Eye (tissue), 1 donor: ENCODE data around the gene AIG1.

Source experiments
- DNase-seq: peaks from one replicate; pipeline ENCODE4 v3.0.0-alpha.2; 2015

Gene AIG1

DNA sequence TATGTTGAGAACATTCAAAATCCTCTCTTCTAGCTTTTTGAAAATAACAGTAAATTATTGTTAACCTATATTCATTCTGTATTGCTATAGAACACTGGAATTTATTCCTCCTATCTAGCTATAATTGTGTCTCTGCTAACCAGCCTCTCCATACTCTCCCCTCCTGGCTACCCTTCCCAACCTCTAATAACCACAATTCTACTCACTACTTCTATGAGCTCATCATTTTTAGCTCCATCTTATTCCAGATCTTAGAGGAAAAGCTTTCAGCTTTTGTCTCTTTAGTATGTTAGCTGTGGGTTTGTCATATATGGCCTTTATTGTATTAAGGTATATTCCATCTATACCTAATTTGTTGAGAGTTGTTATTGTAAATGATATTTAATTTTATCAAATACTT lies 108.8 kb downstream of the AIG1 start:
- DNase-seq: no peak

DNA sequence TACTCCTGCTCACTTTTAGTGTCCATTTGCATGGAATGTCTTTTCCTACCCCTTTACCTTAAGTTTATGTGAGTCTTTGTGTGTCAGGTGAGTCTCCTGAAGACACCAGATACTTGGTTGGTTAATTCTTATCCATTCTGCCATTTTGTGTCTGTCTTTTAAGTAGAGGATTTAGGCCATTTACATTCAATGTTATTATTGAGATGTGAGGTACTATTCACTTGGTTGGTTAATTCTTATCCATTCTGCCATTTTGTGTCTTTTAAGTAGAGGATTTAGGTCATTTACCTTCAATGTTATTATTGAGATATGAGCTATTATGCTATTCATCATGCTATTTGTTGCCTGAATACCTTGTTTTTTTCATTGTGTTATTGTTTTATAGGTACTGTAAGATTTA lies 113.8 kb downstream of the AIG1 start:
- DNase-seq: no peak

DNA sequence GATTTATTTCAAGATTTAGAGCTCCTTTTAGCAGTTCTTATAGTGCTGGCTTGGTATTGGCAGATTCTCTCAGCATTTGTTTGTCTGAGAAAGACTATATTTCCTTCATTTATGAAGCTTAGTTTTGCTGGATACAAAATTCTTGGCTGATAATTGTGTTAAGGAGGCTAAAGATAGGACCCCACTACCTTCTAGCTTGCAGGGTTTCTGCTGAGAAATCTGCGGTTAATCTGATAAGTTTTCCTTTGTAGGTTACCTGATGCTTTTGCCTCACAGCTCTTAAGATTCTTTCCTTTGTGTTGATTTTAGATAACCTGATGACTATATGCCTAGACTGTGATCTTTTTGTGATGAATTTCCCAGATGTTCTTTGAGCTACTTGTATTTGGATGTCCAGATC lies 114.3 kb downstream of the AIG1 start:
- no peak for DNase-seq

DNA sequence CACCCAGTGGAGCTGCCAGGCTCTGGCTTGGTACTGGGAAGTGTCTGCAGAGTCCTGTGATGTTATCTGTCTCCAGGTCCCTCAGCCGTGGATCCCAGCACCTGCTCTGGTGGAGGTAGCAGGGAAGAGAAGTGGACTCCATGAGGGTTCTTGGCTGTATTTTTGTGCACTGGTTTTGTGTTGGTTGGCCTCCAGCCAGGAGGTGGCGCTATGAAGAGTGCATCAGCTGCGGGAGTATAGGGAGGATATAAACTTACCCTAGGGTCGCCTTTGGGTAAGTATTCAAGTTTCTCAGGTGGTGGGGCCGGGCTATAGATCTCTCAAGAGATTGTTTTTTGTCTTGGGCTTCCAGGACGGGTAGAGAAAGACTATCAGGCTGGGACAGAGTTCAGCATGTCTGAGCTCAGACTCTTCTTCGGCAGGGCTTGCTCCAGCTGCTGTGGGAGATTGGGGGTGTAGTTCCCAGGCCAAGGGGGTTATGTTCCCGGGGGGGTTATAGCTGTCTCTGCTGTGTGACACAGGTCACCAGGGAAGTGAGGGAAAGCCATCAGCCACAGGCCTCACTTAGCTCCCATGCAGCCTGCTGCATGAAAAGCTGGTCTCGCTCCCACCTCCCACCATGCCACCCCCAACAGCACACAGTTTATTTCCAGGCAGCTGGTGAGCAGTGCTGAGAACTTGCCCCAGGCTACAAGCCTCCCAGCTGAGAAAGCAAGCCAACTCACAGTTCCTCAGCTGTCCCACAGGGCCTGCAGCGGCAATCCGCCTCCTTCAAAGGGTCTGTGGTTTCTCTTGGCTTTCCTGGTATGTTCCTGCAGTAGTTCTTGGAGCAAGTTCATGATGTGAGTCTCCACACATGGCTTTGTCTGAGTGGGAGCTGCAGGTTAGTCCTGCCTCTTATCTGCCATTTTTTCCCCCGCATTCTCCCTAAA lies 115.7 kb downstream of the AIG1 start:
- peak; percentile 23 for DNase-seq

DNA sequence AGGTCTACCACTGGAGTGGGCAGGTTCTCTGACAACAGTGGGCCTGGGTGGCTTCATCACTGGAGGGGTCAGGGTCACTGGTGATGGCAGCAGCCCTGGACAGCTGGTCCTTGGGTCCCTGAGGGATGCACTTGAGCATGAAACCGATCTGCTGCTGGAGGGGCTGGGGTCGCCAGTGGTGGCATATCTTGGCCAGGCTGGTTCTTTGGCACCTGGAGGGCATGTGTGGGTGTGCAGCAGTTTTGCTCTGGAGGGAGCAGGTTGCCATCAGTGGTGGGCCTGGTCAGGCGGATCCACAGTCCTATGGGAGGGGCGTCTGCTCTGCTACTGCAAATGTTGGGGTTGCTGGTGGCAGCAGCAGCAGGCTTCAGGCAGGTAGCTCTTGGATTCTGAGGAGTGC lies 117.0 kb downstream of the AIG1 start:
- no peak for DNase-seq

DNA sequence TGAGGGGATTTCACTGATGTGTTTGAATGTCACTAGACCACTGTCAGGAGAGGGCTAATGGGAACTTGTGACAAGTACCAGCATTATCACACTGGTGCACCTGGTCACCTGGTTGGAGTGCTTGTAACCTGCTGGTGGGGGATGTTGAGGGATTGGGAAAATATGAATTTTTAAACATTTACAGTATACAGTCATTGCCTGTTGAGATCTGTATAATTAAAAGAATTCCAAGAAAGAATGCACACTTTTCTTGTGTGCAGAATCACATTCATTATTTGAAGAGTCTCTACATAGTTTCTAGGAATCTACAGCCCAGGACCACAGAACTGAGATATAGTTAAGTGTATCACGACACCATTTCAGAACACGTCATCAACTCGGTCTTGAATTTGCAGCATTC lies 118.4 kb downstream of the AIG1 start:
- DNase-seq: no peak

DNA sequence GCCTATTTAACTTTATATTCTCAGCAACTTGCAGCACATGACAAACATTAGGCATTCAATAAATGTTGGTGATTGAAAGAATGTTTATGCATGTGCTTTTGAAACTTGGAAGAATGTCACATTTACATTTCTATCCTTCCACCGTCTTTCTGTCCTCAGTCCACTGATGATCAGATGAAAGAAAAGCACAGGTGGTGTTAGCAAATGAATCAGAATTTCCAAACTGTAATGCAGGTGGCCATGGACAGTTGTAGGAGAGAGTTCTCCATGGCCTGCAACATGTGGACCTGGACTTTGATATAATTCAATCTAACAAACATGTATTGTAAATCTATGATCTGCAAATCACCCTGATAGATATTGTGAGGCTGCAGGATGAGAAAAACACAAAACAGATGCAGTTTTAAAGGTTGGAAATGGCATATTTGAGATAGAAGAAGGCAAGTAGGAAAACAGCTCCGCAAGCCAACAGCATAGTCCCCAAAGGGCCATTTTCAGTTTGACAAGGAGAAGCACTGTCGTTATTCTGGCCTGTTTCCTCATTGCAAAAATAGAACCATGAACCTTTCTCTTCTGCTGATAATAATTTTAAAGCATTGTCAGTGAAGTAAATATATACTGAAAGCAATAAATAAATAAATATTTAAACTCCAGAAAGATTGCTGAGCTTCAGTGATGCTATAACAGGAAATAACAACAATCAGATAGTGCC lies 119.4 kb downstream of the AIG1 start:
- DNase-seq: no peak

DNA sequence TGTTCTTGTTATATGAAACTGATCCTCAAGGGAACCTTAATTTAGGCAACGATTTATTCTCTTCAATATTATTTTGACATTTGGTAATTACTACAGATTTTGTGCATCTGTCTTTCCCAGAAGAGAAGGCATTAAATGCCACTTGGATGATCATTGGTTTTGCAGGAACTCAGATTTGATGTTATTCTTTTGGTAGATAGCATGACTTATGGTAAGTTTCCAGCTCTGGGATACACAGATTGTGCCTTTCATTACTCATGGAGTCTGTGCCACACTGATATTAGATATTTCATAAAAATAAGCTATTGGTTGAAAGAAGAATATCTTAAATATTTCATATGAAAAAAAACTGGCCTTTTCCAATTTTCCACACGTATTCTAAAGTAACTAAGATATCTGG lies 120.1 kb downstream of the AIG1 start:
- DNase-seq: no peak

DNA sequence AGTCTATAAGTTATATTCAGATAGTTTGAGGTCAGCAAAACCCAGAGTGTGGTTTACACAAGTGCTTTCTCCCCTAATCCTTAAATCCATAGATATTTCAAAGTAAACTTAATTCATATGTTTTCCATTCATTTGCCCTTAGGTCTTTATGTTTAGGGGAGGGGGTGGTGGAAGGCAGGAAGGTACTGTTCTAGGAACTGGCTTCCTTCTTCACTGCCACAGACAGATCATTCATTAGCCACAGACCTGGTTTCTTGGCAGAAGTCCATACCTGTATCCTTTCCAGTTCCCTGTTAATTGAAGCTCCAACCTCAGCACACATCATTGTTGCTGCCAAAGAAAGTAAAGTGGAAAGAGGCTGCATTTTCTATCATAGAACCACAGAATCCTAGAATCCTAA lies 123.0 kb downstream of the AIG1 start:
- no peak for DNase-seq

DNA sequence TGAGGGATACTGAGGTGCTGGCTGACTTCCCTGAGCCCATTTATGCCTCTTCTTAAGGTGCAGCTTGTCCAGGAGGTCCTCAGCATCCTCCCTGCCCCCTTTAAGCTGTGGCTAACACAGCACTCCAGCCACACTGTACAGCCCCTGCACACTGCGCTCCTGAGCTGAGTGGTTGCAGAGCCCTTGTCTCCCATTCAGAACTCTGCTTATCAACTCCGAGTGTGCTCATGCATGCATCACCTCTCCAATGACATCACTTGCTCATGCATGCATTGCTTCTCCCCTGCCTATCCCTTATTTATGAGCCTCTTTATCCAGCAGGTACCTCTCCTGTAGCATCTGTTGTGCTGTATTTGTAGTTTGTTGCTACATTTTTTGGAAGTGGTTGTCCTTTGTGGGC lies 124.6 kb downstream of the AIG1 start:
- DNase-seq: no peak

DNA sequence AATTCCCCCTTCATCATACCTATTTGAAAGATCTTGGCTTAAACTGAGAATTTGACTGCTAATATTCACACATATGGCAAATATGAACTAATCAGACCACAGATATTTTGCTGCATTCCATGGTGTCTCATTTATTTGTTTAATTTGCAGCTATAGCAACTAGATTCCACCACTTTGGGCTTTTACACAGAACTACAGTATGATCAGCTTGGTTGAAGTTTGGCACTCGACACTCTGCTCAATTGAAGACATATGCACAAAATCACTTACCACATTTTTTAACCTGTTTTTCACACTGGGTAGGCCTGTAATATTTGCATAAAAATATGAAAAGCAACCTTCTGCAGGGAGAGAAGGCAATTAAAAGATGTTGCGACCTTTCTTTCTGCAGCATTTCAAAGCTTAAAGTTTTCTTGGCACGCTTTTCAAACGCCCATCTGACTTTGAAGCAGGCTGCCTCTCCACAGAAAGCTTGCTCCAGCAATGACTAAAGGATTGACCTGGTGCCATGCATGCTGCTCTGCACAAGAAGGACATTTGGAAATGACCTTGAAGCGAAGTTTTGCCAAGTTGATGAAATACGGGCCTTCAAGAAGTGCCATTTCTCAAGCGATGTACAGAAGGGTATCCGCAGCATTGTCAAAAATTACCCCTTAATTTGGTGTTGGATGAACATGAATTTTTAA lies 126.7 kb downstream of the AIG1 start:
- peak; percentile 72 for DNase-seq

DNA sequence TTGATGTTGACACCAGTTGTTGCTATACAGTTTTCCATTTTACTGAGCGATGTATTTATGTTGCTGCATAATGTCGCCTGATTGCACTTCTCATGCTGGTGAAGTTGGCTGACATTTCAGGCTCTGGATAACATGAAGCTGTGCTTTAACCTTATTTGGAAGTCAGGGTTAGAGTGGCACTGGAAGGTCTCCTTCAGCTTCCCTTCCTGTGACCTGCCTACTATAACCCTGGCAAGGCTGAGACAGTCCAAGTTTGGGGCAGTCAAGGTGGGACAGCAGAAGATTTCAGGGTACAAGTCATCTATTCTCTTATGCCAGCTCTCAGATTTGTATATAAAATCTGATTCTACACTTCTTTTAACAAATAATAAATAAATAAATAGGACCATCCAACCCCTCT lies 127.6 kb downstream of the AIG1 start:
- DNase-seq: no peak

DNA sequence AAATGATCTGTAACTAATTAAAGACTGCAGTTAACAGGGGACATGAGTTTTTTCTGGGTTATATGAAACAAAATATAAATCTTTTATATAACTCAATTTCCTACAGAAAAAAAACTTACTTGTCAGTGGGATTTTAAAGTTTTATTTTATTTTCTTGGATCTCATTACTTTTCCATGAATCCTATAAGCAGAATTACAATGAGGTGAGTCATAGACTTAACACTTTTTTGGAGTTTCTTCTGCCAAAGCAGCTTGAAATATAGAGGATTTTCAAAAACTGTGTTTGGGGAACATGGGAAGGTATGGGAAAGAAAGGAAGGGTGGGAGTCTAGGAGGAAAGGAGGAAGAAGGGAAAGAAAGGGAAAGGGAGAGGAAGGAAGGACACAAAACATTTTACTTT lies 130.7 kb downstream of the AIG1 start:
- no peak for DNase-seq

DNA sequence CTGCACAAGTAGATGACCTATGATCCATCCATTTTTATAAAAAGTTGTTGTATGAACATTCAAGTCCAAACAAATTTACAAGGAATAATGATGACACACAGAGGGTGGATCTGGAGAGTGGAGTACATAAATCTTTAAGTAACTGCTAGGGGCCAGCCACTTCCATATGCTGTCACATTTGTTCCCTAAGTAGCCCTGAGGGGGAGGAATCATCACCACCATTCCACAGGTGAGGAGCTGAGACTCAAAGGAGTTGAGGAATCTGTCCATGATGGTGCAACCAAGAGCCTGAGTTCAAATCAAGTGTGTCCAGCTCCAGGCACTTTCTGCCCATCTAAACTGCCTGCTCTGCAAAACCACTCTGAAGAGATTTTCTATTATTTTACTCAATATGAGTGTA lies 132.1 kb downstream of the AIG1 start:
- no peak for DNase-seq

DNA sequence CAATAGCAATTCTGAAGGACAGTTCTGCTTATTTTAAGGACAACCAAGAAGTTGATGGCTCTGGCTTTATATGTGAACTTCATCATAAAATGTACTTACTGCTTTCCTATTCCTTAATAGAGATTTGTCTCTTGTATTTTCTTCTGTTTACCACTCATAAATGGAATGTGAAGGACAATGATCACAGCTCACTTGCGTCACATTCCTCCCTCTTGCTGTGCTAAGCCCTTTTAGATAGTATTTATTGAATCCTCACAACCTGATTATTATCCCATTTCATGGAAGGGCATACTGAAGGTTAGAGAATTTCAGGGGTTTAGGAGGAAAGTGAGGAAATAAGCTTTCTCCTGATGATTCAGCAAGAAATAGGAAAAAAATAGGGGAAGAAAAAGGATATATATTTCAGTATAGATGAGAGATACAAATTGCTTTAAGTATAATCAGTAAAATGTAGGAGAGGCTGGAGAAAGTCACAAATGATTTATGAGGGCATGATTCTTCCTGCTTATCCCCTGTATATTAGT lies 132.9 kb downstream of the AIG1 start:
- DNase-seq: no peak

DNA sequence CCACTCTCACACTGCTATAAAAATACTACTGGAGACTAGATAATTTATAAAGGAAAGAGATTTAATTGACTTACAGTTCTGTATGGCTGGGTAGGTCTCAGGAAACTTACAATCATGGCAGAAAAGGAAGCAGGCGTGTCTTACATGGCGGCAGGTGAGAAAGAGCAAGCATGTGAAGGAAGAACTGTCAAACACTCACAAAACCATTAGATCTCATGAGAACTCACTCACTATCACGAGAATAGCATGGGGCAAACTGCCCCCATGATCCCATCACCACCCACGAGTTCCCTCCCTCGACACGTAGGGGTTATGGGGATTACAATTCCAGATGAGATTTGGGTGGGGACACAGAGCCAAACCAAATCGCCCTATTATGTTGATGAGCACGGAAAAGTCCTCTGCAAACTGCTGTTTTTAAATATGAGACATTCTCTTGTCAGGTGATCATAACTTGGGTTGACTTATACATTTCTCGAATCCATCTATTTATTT lies 133.5 kb downstream of the AIG1 start:
- DNase-seq: no peak

DNA sequence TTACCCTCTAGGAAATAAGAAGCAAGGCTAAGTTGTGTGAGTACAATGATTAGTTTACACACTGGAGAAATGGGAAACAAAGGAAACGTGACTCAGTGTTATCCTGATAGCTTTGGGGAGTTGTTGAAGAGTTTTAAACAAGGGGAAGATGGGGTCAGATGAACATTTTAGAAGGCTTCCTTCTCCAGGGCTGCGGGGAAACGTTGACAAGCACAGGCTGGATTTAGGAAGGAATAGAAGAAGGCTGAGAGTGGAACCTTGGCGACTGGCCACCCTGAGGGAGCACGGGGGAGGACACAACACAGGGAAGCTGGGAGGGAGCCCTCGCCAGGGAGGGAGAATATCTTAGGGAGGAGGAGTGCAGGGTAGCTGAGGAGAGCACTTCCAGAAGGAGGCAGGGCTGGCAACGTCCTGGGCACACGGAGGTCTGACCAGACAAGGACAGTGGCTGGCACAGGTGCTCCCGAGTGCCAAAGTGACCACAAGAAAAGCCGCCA lies 134.7 kb downstream of the AIG1 start:
- no peak for DNase-seq

DNA sequence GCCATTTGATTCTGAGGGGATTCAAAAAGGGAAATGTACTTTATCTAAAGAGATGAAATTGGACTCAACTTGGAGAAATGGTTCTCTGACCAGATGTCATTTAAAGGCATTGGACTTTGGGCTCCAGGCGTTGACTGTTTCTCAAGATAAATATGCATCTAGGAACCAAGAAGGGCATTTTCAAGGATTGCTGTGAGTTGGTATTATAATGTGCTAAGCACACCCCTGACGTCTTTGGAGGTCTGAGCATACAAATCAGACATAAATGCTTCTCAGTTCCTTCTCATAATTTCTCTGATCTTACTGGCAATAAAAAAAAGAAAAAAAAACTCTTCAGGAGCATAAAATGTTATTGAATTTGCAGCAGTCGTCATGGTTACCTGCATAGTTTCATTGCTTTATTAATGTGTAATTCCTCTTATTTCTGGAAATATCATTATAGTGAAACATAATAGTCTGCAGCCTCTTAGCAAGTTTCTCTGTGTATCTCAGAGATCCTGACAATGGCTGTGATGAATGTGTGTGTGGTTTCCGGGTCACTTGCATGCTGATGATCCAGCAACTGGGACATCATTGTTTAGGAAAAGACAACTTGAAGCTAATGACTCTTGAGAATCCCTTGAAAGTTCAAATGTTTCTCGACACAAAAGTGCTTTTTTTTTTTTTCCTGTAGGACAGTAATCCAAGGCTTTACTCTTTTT lies 136.0 kb downstream of the AIG1 start:
- DNase-seq: peak; percentile 85

DNA sequence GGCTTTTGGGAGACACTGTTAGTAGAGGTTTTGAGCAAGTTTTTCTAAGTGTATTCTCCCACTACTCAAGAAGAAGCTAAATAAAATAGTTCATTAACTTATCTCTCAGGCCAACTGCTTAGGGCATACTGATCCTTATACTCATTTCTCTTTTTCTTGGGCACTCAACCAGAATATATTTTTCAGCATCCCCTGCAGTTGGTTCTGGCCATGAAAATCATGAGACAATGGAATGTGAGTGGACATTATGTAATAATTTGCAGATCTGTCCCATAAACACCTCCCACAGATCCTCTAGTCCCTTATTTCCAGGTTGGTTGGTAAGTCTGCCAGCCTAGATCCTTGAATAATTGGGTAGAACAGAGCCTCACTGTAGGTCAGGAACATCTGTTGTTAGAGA lies 136.7 kb downstream of the AIG1 start:
- peak; percentile 66 for DNase-seq

DNA sequence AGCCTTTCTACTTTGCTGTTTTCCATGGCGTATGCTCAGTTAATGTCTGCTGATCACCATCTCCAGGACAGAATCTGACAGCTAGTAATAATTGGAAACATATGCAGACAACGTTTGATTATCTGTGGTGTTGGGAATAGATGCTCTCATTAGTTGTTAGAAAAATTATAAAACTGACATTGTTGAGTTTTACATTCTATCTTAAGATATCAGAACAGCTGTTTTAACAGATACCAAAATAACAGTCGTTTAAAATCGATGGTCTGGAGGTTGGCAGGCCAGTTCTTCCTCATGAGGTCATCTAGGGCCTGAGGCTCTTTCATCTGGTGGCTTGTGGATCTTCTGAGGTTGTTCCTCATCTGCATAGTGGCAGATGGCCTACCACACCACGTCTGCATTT lies 137.6 kb downstream of the AIG1 start:
- DNase-seq: no peak

DNA sequence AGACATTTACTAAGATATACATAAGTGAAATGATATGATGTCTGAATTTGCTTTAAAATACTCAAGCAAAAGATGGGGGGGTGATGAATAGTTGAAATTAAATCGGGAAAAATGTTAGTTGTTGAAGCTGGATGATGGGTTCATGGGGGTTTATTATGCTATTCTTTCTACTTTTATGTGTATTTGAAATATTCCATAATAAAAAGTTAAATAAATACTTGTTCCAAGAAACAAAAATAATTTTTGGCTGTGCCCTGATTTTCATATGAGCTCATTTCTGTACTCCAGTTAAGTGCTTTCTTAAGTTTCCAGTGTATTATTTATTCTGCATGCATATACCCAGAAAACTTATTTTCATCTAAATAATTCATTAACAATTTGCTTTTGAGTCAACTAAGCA lies 138.6 kb downstream of the AIG1 start:
- no peak for DNase-seq

DNA sequence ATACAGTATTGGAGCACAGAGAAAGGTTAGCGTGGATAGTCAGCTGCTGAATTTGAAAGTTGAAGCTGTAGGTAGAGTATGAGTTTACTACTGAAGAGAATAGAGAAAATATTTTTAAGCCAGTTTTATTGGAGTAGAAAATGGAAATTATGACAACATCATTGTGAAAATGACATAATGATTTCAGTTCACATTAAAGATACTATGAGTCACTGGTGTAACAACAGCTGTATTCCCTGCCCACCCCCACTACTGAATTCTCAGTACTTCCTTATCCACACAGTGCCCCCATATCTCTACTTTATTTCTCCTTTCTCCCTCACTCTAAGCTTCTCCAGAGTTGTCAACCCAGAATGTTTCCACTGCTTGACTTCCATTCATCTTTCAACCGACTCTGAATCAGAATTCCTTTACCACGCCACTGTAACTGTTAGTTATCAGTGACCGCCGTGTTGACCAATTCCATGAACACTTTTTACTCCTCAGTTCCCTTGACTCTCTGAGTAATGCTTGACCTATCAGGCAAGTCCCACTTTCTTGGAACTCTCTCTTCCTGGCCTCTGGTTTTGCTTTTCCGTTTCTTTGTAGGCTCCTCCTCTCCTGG lies 139.6 kb downstream of the AIG1 start:
- no peak for DNase-seq
